ENCODE results near the gene DDIAS. TPM values are rescaled to one million over a fixed set of nuclear protein-coding genes. Genes with fewer than 3 reads are reported as not detected.

DDIAS gene
- total and polyA plus RNA-seq, 10 of the 15 experiments (the other 5 are each of a cell fraction or from before 2014, with no cell fraction given) = 6.9 to 27.8 (median 12.9) TPM

DNA sequence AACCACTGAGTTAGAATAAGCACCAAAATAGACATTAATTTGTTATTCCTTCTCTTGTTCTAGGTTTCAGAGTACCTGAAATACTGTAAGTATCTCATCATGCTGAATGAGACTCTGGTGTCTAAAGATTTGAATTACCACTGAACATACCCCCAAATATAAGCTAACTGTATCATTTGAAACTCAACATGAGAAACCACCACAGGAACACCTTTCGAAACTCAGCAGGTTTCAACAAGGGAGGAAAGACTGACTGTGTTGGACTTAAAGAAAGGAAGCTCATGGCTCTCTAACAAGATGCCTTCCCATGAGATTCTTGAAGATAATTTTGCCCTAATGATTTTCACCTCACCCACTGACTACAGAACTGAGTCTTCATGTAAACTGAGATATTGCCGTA is 38.3 kb upstream of the DDIAS start:
- intact Hi-C loops (cut with micrococcal nuclease; ENCODE audit: unreplicated experiment) (no loop called here), in situ Hi-C loops (cut with MboI) (no loop called here)
- SMC1A ChIA-PET (ENCODE audit: uncharacterized antibody, unreplicated experiment) = interaction anchor here (1.1 to 1.6 kb wide), 4 partner anchors 38 to 143 kb away, joined by 4 to 6 read pairs (median 4); partner anchors contain the start of genes DDIAS and PRCP
- no peak overlapping the region for H3K27ac ChIP-seq (ENCODE audit: control insufficient read depth, insufficient read depth)
- RAD21 ChIA-PET (ENCODE audit: unreplicated experiment) = interaction anchor here (0.6 to 1.1 kb wide), 3 partner anchors 30 to 1228 kb away, joined by 3 to 4 read pairs (median 3); no protein-coding TSS in a partner anchor
- ATAC-seq = peak; percentile 61
- CTCF ChIA-PET = interaction anchor here (1.0 to 1.9 kb wide), 12 partner anchors 10 to 429 kb away, joined by 3 to 10 read pairs (median 4); no protein-coding TSS in a partner anchor
- peaks cover 7% of the 10 kb centered on the region for H3K4me1 ChIP-seq (ENCODE audit: control insufficient read depth, insufficient read depth, low read length)
- 0 out of 2 replicates have a peak overlapping the region, but pooled peaks have one; percentile 17 for H3K4me2 ChIP-seq (ENCODE audit: control insufficient read depth, insufficient read depth)
- TF ChIP-seq EP300 (IDR thresholded peaks at IDR 0.05; ENCODE audit: borderline replicate concordance in 1 of 2, control insufficient read depth in 1 of 2, low read depth in 2 of 2, low read length in 2 of 2) (no peak), CBX5 (IDR thresholded peaks at IDR 0.05; ENCODE audit: low read depth) (no peak), WRNIP1 (IDR thresholded peaks at IDR 0.05; ENCODE audit: borderline replicate concordance, low read depth, low read length) (no peak), TCF7 (IDR thresholded peaks at IDR 0.05; ENCODE audit: borderline replicate concordance) (no peak), LARP7 (IDR thresholded peaks at IDR 0.05) (no peak), ATF7 (IDR thresholded peaks at IDR 0.05; ENCODE audit: low read depth) (no peak), RCOR1 (conservative IDR thresholded peaks at IDR 0.05; ENCODE audit: low read depth, low read length) (no peak), TAF1 (IDR thresholded peaks at IDR 0.05; ENCODE audit: borderline replicate concordance, low read depth, low read length) (no peak), TBL1XR1 (IDR thresholded peaks at IDR 0.05; ENCODE audit: low read depth, low read length) (no peak), SMAD5 (IDR thresholded peaks at IDR 0.05; ENCODE audit: low read depth) (no peak), EED (IDR thresholded peaks at IDR 0.05; ENCODE audit: low read depth) (no peak), SRF (IDR thresholded peaks at IDR 0.05; ENCODE audit: low read depth in 2 of 2, low read length in 2 of 2) (no peak), HCFC1 (IDR thresholded peaks at IDR 0.05; ENCODE audit: low read length) (no peak), ETV6 (conservative IDR thresholded peaks at IDR 0.05 in 1 of 2, IDR thresholded peaks at IDR 0.05 in 1 of 2; ENCODE audit: borderline replicate concordance in 1 of 2, low read depth in 1 of 2) (no peak)
- TF ChIP-seq, protein P1, sequence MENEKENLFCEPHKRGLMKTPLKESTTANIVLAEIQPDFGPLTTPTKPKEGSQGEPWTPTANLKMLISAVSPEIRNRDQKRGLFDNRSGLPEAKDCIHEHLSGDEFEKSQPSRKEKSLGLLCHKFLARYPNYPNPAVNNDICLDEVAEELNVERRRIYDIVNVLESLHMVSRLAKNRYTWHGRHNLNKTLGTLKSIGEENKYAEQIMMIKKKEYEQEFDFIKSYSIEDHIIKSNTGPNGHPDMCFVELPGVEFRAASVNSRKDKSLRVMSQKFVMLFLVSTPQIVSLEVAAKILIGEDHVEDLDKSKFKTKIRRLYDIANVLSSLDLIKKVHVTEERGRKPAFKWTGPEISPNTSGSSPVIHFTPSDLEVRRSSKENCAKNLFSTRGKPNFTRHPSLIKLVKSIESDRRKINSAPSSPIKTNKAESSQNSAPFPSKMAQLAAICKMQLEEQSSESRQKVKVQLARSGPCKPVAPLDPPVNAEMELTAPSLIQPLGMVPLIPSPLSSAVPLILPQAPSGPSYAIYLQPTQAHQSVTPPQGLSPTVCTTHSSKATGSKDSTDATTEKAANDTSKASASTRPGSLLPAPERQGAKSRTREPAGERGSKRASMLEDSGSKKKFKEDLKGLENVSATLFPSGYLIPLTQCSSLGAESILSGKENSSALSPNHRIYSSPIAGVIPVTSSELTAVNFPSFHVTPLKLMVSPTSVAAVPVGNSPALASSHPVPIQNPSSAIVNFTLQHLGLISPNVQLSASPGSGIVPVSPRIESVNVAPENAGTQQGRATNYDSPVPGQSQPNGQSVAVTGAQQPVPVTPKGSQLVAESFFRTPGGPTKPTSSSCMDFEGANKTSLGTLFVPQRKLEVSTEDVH (IDR thresholded peaks at IDR 0.05; ENCODE audit: low read depth, partially characterized antibody) = no peak
- TF ChIP-seq, protein P2, sequence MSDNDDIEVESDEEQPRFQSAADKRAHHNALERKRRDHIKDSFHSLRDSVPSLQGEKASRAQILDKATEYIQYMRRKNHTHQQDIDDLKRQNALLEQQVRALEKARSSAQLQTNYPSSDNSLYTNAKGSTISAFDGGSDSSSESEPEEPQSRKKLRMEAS (IDR thresholded peaks at IDR 0.05; ENCODE audit: low read depth, low read length) = no peak
- TF ChIP-seq, protein P3, sequence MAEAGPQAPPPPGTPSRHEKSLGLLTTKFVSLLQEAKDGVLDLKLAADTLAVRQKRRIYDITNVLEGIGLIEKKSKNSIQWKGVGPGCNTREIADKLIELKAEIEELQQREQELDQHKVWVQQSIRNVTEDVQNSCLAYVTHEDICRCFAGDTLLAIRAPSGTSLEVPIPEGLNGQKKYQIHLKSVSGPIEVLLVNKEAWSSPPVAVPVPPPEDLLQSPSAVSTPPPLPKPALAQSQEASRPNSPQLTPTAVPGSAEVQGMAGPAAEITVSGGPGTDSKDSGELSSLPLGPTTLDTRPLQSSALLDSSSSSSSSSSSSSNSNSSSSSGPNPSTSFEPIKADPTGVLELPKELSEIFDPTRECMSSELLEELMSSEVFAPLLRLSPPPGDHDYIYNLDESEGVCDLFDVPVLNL (IDR thresholded peaks at IDR 0.05; ENCODE audit: low read depth, low read length) = no peak
- H3K9me3 ChIP-seq (replicated peaks; ENCODE audit: control insufficient read depth, insufficient read depth, low read length) = no peaks in the 10 kb centered on the region
- H3K36me3 ChIP-seq (ENCODE audit: control insufficient read depth in 2 of 2, insufficient read depth in 2 of 2, low read length in 1 of 2) = no peaks in the 10 kb centered on the region
- no peak for FAIRE-seq
- no peak for DNase-seq (ENCODE audit: low read depth, low spot score)
- no peaks in the 10 kb centered on the region for H3K27me3 ChIP-seq (replicated peaks in 1 of 2; ENCODE audit: control insufficient read depth in 2 of 2, insufficient read depth in 2 of 2, low read length in 1 of 2)
- H4K20me1 ChIP-seq (ENCODE audit: control insufficient read depth, insufficient read depth) = no peaks in the 10 kb centered on the region
- H3K79me2 ChIP-seq (ENCODE audit: control insufficient read depth, insufficient read depth, low read length) = no peaks in the 10 kb centered on the region
- H3K4me3 ChIP-seq = no peak overlapping the region
- WGBS (ENCODE audit: insufficient coverage, insufficient replicate concordance, low lambda C conversion rate, missing lambda C conversion rate) = 85% methylated on average over 2 of the region's 2 CpGs
- no peak overlapping the region for H2AFZ ChIP-seq (ENCODE audit: control insufficient read depth, low read depth, low read length)
- POLR2A ChIA-PET = interaction anchor here (1.0 kb wide), 1 partner anchor 13 kb away, joined by 3 read pairs; no protein-coding TSS in a partner anchor
- H3K9ac ChIP-seq (ENCODE audit: control insufficient read depth, insufficient read depth, low read length) = no peak overlapping the region
- BruUV-seq (replicated peaks) = no TSS peak
